ENCODE data around the gene AP5Z1. TPM values are rescaled to one million over a fixed set of nuclear protein-coding genes. Genes with fewer than 3 reads are reported as not detected.

Gene AP5Z1
- polyA plus RNA-seq, 2 of the 4 experiments (the other 2 are of a cell fraction): 6.8 to 21.8 TPM

- Histone ChIP-seq H3K4me2 (no peak overlapping the region), H3K27ac (no peak overlapping the region), H3K4me3 (no peak overlapping the region), H3K4me1 (no peaks in the 10 kb centered on the region), H3K9me3 (no peaks in the 10 kb centered on the region)
- no peak for DNase-seq (ENCODE audit: low read depth in 1 of 2, low spot score in 1 of 2)
- no peak for ATAC-seq
- TF ChIP-seq NFE2L2 (conservative IDR thresholded peaks at IDR 0.05; ENCODE audit: low read length): no peak
- no peak for TF ChIP-seq JUNB (IDR thresholded peaks at IDR 0.05)
- TF ChIP-seq ZNF302 (CRISPR knock-in tag; IDR thresholded peaks at IDR 0.05): no peak
- no peak for TF ChIP-seq RCOR1 (IDR thresholded peaks at IDR 0.05; ENCODE audit: low read depth, low read length)
- no peak for TF ChIP-seq SMC3 (IDR thresholded peaks at IDR 0.05)
- no peak for TF ChIP-seq MYC (IDR thresholded peaks at IDR 0.05; ENCODE audit: borderline replicate concordance, low read length)
- no peak for TF ChIP-seq HOXB13 (CRISPR knock-in tag; IDR thresholded peaks at IDR 0.05; ENCODE audit: low read depth)
- TF ChIP-seq, protein P1, sequence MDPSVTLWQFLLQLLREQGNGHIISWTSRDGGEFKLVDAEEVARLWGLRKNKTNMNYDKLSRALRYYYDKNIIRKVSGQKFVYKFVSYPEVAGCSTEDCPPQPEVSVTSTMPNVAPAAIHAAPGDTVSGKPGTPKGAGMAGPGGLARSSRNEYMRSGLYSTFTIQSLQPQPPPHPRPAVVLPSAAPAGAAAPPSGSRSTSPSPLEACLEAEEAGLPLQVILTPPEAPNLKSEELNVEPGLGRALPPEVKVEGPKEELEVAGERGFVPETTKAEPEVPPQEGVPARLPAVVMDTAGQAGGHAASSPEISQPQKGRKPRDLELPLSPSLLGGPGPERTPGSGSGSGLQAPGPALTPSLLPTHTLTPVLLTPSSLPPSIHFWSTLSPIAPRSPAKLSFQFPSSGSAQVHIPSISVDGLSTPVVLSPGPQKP (IDR thresholded peaks at IDR 0.05; ENCODE audit: low read depth, low read length): no peak
- no peak for TF ChIP-seq FOSB (CRISPR knock-in tag; IDR thresholded peaks at IDR 0.05)
- no peak for TF ChIP-seq FOSL2 (IDR thresholded peaks at IDR 0.05)
- no peak for TF ChIP-seq FOSL2 (CRISPR knock-in tag; IDR thresholded peaks at IDR 0.05)
- TF ChIP-seq, protein P2, sequence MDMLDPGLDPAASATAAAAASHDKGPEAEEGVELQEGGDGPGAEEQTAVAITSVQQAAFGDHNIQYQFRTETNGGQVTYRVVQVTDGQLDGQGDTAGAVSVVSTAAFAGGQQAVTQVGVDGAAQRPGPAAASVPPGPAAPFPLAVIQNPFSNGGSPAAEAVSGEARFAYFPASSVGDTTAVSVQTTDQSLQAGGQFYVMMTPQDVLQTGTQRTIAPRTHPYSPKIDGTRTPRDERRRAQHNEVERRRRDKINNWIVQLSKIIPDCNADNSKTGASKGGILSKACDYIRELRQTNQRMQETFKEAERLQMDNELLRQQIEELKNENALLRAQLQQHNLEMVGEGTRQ (IDR thresholded peaks at IDR 0.05): no peak
- TF ChIP-seq HOXB5 (CRISPR knock-in tag; IDR thresholded peaks at IDR 0.05): no peak
- TF ChIP-seq MAFK (IDR thresholded peaks at IDR 0.05; ENCODE audit: partially characterized antibody): no peak
- no peak for TF ChIP-seq KDM1A (IDR thresholded peaks at IDR 0.05; ENCODE audit: low read depth)
- no peak for TF ChIP-seq ZC3H11A (IDR thresholded peaks at IDR 0.05)
- CTCF ChIA-PET: interaction anchor here (0.9 kb wide), 1 partner anchor 45 kb away, joined by 4 read pairs; no protein-coding TSS in a partner anchor
- FAIRE-seq: no peak
- POLR2A ChIA-PET: no interaction called here
- WGBS (ENCODE audit: missing lambda C conversion rate): 87% methylated on average over 21 of the region's 22 CpGs
Observed at GRCh38 chr7:4837041-4837802, 61.8 kb downstream of the AP5Z1 start.

DNA sequence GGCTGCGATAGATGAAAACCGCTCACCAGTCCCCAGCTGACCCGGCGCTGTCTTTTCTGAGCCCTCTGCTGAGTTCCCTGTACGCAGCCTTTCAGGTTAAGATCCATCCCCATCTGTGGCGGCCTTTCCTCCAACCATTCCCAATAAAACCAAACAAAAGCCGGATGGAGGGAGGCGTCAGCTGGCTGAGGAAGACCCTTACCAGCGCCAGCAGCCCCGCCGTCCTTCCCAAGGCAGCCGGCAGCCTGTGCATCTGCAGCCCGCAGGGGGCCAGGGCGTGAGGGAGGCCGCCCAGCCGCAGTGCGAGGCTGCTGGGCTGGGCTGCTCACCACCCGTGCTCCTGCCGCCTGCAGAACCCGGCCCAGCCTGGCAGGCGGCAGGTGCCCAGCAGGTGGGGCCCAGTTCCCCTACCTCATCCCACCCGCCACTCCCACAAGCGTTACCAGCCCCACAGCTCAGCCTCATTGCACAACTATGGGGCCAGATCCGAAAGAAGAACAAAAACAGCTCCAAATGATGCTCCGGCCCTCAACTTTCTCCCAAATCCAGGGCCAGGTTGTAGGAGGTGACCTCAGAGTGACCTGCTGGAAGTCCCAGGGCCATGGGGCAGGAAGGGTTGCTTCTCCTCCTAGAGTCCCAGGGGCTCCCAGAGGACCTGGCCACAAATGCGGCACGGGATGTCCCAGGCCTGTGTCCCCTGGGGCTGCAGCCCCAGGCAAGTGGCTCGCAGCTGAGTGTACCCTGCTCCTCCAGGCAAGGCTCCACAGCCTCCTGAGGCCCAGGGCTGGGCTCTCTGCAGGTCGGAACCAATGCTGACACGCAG lies 62.6 kb downstream of the AP5Z1 start:
- H3K4me2 ChIP-seq: no peak overlapping the region
- ATAC-seq (no peak), FAIRE-seq (no peak), DNase-seq (ENCODE audit: low read depth in 1 of 2, low spot score in 1 of 2) (no peak)
- no peaks in the 10 kb centered on the region for H3K4me1 ChIP-seq
- no peak for TF ChIP-seq MAFK (IDR thresholded peaks at IDR 0.05; ENCODE audit: partially characterized antibody)
- TF ChIP-seq FOSB (CRISPR knock-in tag; IDR thresholded peaks at IDR 0.05): no peak
- TF ChIP-seq, protein P2 (IDR thresholded peaks at IDR 0.05): no peak
- no peak for TF ChIP-seq RARB (CRISPR knock-in tag; IDR thresholded peaks at IDR 0.05)
- H3K4me3 ChIP-seq: no peak overlapping the region
- CTCF ChIA-PET: interaction anchor here (0.9 kb wide), 1 partner anchor 45 kb away, joined by 4 read pairs; no protein-coding TSS in a partner anchor
- POLR2A ChIA-PET: no interaction called here
- WGBS (ENCODE audit: missing lambda C conversion rate): 83% methylated on average over 18 of the region's 30 CpGs
- H3K9me3 ChIP-seq: no peaks in the 10 kb centered on the region
- no peak overlapping the region for H3K27ac ChIP-seq

GRCh38 chr7:4838626-4839334 lies 63.4 kb downstream of the AP5Z1 start:
- H3K4me1 ChIP-seq: no peaks in the 10 kb centered on the region
- H3K4me3 ChIP-seq: no peak overlapping the region
- ATAC-seq (no peak), DNase-seq (ENCODE audit: low read depth in 1 of 2, low spot score in 1 of 2) (no peak), FAIRE-seq (no peak)
- ChIA-PET CTCF (no interaction called here), POLR2A (no interaction called here)
- no peak overlapping the region for H3K27ac ChIP-seq
- 90% methylated on average over 21 of the region's 21 CpGs for WGBS (ENCODE audit: missing lambda C conversion rate)
- no peak overlapping the region for H3K4me2 ChIP-seq
- H3K9me3 ChIP-seq: no peaks in the 10 kb centered on the region
- TF ChIP-seq TP53 (CRISPR knock-in tag; IDR thresholded peaks at IDR 0.05): no peak
- no peak for TF ChIP-seq HOXB13 (CRISPR knock-in tag; IDR thresholded peaks at IDR 0.05; ENCODE audit: low read depth)
- no peak for TF ChIP-seq RNF2 (IDR thresholded peaks at IDR 0.05; ENCODE audit: borderline replicate concordance, low read depth)
- no peak for TF ChIP-seq EP300 (IDR thresholded peaks at IDR 0.05)
- TF ChIP-seq, protein P3, sequence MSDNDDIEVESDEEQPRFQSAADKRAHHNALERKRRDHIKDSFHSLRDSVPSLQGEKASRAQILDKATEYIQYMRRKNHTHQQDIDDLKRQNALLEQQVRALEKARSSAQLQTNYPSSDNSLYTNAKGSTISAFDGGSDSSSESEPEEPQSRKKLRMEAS (IDR thresholded peaks at IDR 0.05): no peak
- TF ChIP-seq, protein P2 (IDR thresholded peaks at IDR 0.05): no peak
- no peak for TF ChIP-seq HEYL (CRISPR knock-in tag; IDR thresholded peaks at IDR 0.05)
- no peak for TF ChIP-seq JUN (IDR thresholded peaks at IDR 0.05)
- TF ChIP-seq FOSB (CRISPR knock-in tag; IDR thresholded peaks at IDR 0.05): no peak
- no peak for TF ChIP-seq CHD2 (IDR thresholded peaks at IDR 0.05; ENCODE audit: low read length, partially characterized antibody)
- no peak for TF ChIP-seq RAD21 (conservative IDR thresholded peaks at IDR 0.05 in 1 of 2, IDR thresholded peaks at IDR 0.05 in 1 of 2)
- TF ChIP-seq FOSL2 (IDR thresholded peaks at IDR 0.05): no peak
- no peak for TF ChIP-seq FOSL2 (CRISPR knock-in tag; IDR thresholded peaks at IDR 0.05)
- TF ChIP-seq EHMT2 (IDR thresholded peaks at IDR 0.05; ENCODE audit: low read depth): no peak
- TF ChIP-seq MAZ (IDR thresholded peaks at IDR 0.05; ENCODE audit: borderline replicate concordance, low read depth, low read length): no peak
